ENCODE results near the gene KCNK5.

KCNK5 gene

DNA sequence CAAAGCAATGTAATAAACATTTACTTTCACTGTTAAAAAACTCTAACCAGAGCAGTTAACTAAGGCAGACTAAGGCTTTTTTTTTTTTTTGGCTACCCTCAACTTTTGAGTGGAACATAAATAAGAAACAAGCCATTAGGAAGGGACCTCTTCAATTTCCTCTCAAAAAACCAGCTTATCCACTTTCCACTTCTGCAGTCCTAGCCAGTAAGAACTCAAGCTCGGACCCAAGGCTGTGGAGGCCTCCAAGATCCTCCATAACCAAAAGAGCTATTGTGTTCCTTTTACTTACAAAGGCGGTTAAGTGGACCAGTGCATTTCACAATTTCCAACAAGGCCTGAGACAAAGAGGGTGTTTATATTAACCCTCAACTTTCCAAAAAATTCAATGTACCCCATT is 5.3 kb downstream of the KCNK5 start:
- no peak overlapping the region for H3K4me3 ChIP-seq (ENCODE audit: low read depth, low read length)
- TF ChIP-seq, protein P1, sequence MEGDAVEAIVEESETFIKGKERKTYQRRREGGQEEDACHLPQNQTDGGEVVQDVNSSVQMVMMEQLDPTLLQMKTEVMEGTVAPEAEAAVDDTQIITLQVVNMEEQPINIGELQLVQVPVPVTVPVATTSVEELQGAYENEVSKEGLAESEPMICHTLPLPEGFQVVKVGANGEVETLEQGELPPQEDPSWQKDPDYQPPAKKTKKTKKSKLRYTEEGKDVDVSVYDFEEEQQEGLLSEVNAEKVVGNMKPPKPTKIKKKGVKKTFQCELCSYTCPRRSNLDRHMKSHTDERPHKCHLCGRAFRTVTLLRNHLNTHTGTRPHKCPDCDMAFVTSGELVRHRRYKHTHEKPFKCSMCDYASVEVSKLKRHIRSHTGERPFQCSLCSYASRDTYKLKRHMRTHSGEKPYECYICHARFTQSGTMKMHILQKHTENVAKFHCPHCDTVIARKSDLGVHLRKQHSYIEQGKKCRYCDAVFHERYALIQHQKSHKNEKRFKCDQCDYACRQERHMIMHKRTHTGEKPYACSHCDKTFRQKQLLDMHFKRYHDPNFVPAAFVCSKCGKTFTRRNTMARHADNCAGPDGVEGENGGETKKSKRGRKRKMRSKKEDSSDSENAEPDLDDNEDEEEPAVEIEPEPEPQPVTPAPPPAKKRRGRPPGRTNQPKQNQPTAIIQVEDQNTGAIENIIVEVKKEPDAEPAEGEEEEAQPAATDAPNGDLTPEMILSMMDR (IDR thresholded peaks at IDR 0.05; ENCODE audit: borderline replicate concordance, insufficient read depth, low read depth, low read length): no peak

DNA sequence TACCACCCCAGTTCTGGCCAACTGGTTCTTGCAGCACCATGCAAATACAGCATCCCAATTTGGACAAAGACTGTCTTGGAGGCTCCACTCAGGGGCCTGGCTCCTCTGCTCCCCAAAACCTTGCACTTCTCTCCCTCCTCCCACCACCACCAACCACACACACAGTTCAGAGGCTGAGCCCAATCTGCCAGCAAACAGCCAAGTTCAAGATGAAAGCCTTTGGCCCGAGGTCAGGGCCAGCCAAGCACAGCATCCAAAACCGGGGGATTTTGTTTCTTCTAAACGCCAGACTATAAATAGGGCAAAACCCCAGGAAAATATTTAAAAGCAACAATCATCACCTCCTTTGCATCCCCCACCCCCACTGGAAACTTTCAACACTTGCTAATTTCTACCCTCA is 5.7 kb downstream of the KCNK5 start:
- TF ChIP-seq, protein P1 (IDR thresholded peaks at IDR 0.05; ENCODE audit: borderline replicate concordance, insufficient read depth, low read depth, low read length): no peak
- no peak overlapping the region for H3K4me3 ChIP-seq (ENCODE audit: low read depth, low read length)

DNA sequence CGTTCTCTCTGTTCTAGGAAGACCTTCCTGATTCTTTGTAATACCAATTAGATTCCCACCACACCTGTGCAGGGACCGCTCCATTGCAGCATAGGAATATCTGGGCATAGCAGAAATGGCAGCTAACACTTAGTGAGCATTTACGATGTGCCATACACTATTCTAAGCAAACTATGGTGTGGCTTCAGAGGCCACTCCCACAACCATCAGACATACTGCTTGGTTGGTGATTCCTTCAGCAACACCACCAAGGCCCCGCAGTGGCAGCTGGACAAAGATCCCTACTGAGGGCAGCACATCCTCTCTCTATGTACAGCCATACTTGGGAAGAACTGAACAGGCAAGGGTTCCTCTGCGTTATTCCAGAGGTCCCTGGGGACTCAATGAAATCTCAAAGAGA is 6.2 kb downstream of the KCNK5 start:
- TF ChIP-seq, protein P1 (IDR thresholded peaks at IDR 0.05; ENCODE audit: borderline replicate concordance, insufficient read depth, low read depth, low read length): no peak
- H3K4me3 ChIP-seq (ENCODE audit: low read depth, low read length): no peak overlapping the region

DNA sequence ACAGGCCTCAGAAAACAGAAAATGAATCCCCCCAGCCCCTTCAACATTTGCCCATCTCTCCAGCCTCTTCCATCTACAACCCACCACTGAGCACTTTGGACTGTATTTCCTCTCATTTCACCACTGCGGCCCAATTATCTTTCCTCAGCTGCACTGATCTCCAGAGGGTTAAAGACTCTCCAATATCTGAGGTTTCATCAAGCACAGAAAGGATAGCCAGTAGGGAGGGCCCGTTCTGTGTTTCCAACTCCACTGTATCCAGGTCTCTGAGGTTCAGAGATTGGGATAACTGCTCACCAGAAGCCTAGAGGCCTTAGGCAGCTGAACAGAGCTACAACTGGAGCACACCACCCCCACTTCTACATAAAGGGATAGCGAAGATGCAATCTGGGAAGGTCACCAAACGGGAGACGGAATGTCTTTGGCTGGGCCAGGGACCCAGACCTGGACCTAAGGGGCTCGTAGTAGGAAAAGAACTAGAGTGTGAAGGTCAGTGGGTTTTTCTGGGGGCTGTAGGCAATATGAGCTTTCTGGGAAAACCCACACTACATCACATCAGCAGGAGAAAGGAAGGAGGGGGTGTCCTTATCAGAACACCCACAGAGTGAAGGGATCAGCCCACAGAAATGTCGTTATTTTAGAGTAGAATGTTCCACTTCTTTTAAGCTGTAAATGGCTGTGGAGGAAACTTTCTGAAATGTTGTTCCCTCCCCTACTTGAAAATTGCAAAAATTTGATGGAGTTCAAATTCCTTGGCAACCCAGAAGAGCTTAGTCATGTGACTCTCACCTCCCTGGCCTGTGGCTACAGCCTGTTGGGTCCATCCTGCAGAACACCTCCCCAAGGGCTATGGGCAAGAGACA is 7.3 kb downstream of the KCNK5 start:
- TF ChIP-seq, protein P1 (IDR thresholded peaks at IDR 0.05; ENCODE audit: borderline replicate concordance, insufficient read depth, low read depth, low read length): no peak

DNA sequence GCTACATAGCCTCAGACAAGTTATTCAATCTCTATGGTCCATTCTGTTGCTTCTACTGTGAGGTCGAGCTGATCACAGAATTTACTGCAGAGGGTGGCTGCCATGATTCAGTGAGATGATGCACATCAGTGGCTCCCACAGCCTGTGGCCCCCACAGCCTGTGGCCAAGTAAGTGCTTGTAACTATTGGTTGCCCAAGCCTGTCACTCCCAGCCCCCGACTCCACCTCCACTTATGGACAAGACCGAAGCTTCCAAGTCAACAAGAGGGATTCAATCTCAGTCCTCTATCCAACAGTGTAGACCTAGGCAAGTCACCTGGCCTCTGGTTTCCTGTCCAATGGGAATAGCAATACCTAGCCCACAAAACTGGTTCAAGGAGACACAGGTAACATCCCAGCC is 8.2 kb downstream of the KCNK5 start:
- TF ChIP-seq, protein P1 (IDR thresholded peaks at IDR 0.05; ENCODE audit: borderline replicate concordance, insufficient read depth, low read depth, low read length): no peak
- no peak overlapping the region for H3K4me3 ChIP-seq (ENCODE audit: low read depth, low read length)

More for the DNA sequence above, 7.3 kb downstream of the KCNK5 start:
- H3K4me3 ChIP-seq (ENCODE audit: low read depth, low read length): no peak overlapping the region

DNA sequence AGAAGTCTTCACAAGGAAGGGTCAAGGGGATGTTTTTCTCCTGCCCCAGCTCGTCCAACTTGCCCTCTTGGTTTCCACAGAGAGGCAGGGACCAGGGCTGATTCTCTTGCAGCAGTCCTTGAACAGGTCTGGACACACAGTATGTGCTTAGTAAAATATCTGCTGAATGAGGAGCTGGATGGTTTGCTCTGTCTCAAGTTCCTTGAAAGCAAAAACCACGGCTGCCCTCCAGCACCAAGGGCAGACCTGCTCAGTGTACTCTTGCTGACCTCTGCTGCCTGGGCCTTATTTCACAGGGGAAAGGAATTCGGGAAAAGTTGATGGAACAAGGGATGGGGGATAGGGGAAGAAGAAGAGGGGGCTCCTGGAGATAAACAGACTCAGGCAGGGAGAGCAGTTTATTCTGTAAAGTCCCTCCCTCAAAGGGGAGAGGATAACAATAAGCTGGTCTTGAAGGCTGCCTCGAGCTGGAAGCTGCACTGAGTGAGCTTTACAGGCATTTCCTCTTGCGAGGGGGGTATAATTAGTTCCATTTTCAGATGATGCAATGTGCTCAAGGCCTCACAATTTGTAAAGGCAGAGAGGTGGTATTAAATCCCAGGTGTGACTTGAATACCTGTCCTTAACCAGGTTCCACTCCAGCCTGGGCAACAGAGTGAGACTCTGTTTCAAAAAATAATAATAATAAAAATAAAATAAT is 10.3 kb downstream of the KCNK5 start:
- TF ChIP-seq, protein P1 (IDR thresholded peaks at IDR 0.05; ENCODE audit: borderline replicate concordance, insufficient read depth, low read depth, low read length): no peak
- H3K4me3 ChIP-seq (ENCODE audit: low read depth, low read length): no peak overlapping the region
